Measurements from ENCODE around the gene KIR3DL2.
"Not testable (repeated sequence)": the region's sequence is repeated elsewhere in the genome, so short reads cannot be mapped to it uniquely, and the experiment has no call there.

The KIR3DL2 gene

GRCh38 chr19:54850061-54850640 is at the start of gene KIR3DL2:
KIR3DL2 (plus strand) TSS chr19:54850443; CDS start chr19:54850476, 33 bp downstream.
- in situ Hi-C loops (cut with HindIII; ENCODE audit: low pct_unique_long_range_greater_than_20kb, low sequenced_read_pairs); DNase-seq (ENCODE audit: low read depth in 1 of 2, low spot score in 1 of 2): not testable (repeated sequence)

GRCh38 chr19:54803410-54803809 is 46.8 kb upstream of the KIR3DL2 start, which contains the start of gene KIR2DL4:
KIR2DL4 (plus strand) TSS chr19:54803610; CDS start chr19:54803652, 42 bp downstream.
- no peak for TF ChIP-seq JUND (IDR thresholded peaks at IDR 0.05; ENCODE audit: low read depth)
- in situ Hi-C loops (cut with HindIII; ENCODE audit: low pct_unique_long_range_greater_than_20kb, low sequenced_read_pairs): no loop called here
- no peak for DNase-seq (ENCODE audit: low read depth in 1 of 2, low spot score in 1 of 2)

GRCh38 chr19:54804101-54804500 is 46.1 kb upstream of the KIR3DL2 start:
- no peak for DNase-seq (ENCODE audit: low read depth in 1 of 2, low spot score in 1 of 2)
- no peak for TF ChIP-seq JUND (IDR thresholded peaks at IDR 0.05; ENCODE audit: low read depth)
- in situ Hi-C loops (cut with HindIII; ENCODE audit: low pct_unique_long_range_greater_than_20kb, low sequenced_read_pairs): no loop called here

GRCh38 chr19:54804571-54804970 is 45.7 kb upstream of the KIR3DL2 start:
- in situ Hi-C loops (cut with HindIII; ENCODE audit: low pct_unique_long_range_greater_than_20kb, low sequenced_read_pairs): no loop called here
- TF ChIP-seq JUND (IDR thresholded peaks at IDR 0.05; ENCODE audit: low read depth): no peak
- no peak for DNase-seq (ENCODE audit: low read depth in 1 of 2, low spot score in 1 of 2)

GRCh38 chr19:54805665-54806515 is 44.4 kb upstream of the KIR3DL2 start:
- TF ChIP-seq JUND (IDR thresholded peaks at IDR 0.05; ENCODE audit: low read depth): no peak

GRCh38 chr19:54806516-54806838 is 43.8 kb upstream of the KIR3DL2 start:
- no peak for DNase-seq (ENCODE audit: low read depth in 1 of 2, low spot score in 1 of 2)
- in situ Hi-C loops (cut with HindIII; ENCODE audit: low pct_unique_long_range_greater_than_20kb, low sequenced_read_pairs): no loop called here
- TF ChIP-seq JUND (IDR thresholded peaks at IDR 0.05; ENCODE audit: low read depth): no peak

More at GRCh38 chr19:54805665-54806515, 44.4 kb upstream of the KIR3DL2 start:
- in situ Hi-C loops (cut with HindIII; ENCODE audit: low pct_unique_long_range_greater_than_20kb, low sequenced_read_pairs): no loop called here
- no peak for DNase-seq (ENCODE audit: low read depth in 1 of 2, low spot score in 1 of 2)

GRCh38 chr19:54814571-54814970 is 35.7 kb upstream of the KIR3DL2 start:
- DNase-seq (ENCODE audit: low read depth in 1 of 2, low spot score in 1 of 2); in situ Hi-C loops (cut with HindIII; ENCODE audit: low pct_unique_long_range_greater_than_20kb, low sequenced_read_pairs): not testable (repeated sequence)

GRCh38 chr19:54816251-54816650 is 34.0 kb upstream of the KIR3DL2 start, which contains the start of gene KIR3DL1:
KIR3DL1 (plus strand) TSS chr19:54816468.
- DNase-seq (ENCODE audit: low read depth in 1 of 2, low spot score in 1 of 2); in situ Hi-C loops (cut with HindIII; ENCODE audit: low pct_unique_long_range_greater_than_20kb, low sequenced_read_pairs): not testable (repeated sequence)

- in situ Hi-C loops (cut with HindIII; ENCODE audit: low pct_unique_long_range_greater_than_20kb, low sequenced_read_pairs): no loop called here
- DNase-seq (ENCODE audit: low read depth in 1 of 2, low spot score in 1 of 2): no peak
- no peak for TF ChIP-seq JUND (IDR thresholded peaks at IDR 0.05; ENCODE audit: low read depth)
These were observed 32.3 kb upstream of the KIR3DL2 start for GRCh38 chr19:54817670-54818536.

GRCh38 chr19:54824416-54824815 is 25.8 kb upstream of the KIR3DL2 start:
- DNase-seq (ENCODE audit: low read depth in 1 of 2, low spot score in 1 of 2); in situ Hi-C loops (cut with HindIII; ENCODE audit: low pct_unique_long_range_greater_than_20kb, low sequenced_read_pairs): not testable (repeated sequence)

GRCh38 chr19:54825326-54825725 is 24.9 kb upstream of the KIR3DL2 start:
- in situ Hi-C loops (cut with HindIII; ENCODE audit: low pct_unique_long_range_greater_than_20kb, low sequenced_read_pairs); DNase-seq (ENCODE audit: low read depth in 1 of 2, low spot score in 1 of 2): not testable (repeated sequence)

GRCh38 chr19:54828064-54828463 is 22.2 kb upstream of the KIR3DL2 start:
- in situ Hi-C loops (cut with HindIII; ENCODE audit: low pct_unique_long_range_greater_than_20kb, low sequenced_read_pairs); DNase-seq (ENCODE audit: low read depth in 1 of 2, low spot score in 1 of 2): not testable (repeated sequence)

- in situ Hi-C loops (cut with HindIII; ENCODE audit: low pct_unique_long_range_greater_than_20kb, low sequenced_read_pairs); DNase-seq (ENCODE audit: low read depth in 1 of 2, low spot score in 1 of 2): not testable (repeated sequence)
These were observed 17.7 kb upstream of the KIR3DL2 start, which contains the start of gene KIR2DS4 for GRCh38 chr19:54832496-54832895. KIR2DS4 (plus strand) TSS chr19:54832676.

GRCh38 chr19:54835126-54835525 is 15.1 kb upstream of the KIR3DL2 start:
- in situ Hi-C loops (cut with HindIII; ENCODE audit: low pct_unique_long_range_greater_than_20kb, low sequenced_read_pairs): not testable (repeated sequence)

GRCh38 chr19:54837522-54837921 is 12.7 kb upstream of the KIR3DL2 start:
- DNase-seq (ENCODE audit: low read depth in 1 of 2, low spot score in 1 of 2); in situ Hi-C loops (cut with HindIII; ENCODE audit: low pct_unique_long_range_greater_than_20kb, low sequenced_read_pairs): not testable (repeated sequence)

More at GRCh38 chr19:54835126-54835525, 15.1 kb upstream of the KIR3DL2 start:
- DNase-seq (ENCODE audit: low read depth in 1 of 2, low spot score in 1 of 2): not testable (repeated sequence)

- in situ Hi-C loops (cut with HindIII; ENCODE audit: low pct_unique_long_range_greater_than_20kb, low sequenced_read_pairs); DNase-seq (ENCODE audit: low read depth in 1 of 2, low spot score in 1 of 2): not testable (repeated sequence)
These were observed 7.1 kb upstream of the KIR3DL2 start for GRCh38 chr19:54843171-54843570.

All from T47D (cell line).